Measurements from ENCODE around the gene CCDC142.

- TF ChIP-seq CTCF (conservative IDR thresholded peaks at IDR 0.05) (no peak; the same call in 1 of the 2 replicates), ZFX (IDR thresholded peaks at IDR 0.05) (no peak)
Measured at GRCh38 chr2:74474899-74475298, 7.9 kb downstream of the CCDC142 start.

Data from C4-2B (cell line).